Measurements from ENCODE around the gene PHKA2.

GRCh38 chrX:18927558-18927957, 56.4 kb downstream of the PHKA2 start:
- TF ChIP-seq CTCF (IDR thresholded peaks at IDR 0.05): no peak
- TF ChIP-seq POLR2AphosphoS5 (IDR thresholded peaks at IDR 0.05): no peak
- no peak for TF ChIP-seq POLR2A (IDR thresholded peaks at IDR 0.05)
